GM21619 (cell line): ENCODE data around the gene BRINP3.
"Not testable (repeated sequence)": the region's sequence is repeated elsewhere in the genome, so short reads cannot be mapped to it uniquely, and the experiment has no call there.

Source experiments
- ATAC-seq: cut with Tn5 transposase; IDR thresholded peaks from one replicate; pipeline ENCODE4 v1.9.1; 2021; ENCODE audit not compliant: unreplicated experiment

BRINP3 gene

DNA sequence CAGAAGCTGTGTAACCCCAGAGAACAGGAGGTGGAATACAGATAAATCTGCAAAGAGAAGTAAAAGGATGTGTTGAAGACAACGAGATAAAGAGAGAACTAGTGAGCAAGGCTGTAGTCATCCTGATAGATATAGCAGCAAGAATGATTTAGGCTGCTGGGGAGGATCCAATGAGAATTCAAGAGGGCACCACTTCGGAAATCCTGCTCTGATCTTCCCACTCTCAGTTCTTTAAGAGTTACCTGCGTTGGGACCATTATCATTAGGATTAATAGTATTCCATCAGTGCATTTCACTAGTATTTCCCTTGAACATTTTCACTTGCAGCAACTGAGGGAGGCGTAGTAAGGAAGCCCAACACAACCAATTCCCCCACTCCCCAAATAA, at the start of gene BRINP3:
BRINP3 (minus strand) TSS at position 103 of the 387 bp plus-strand sequence.
- no peak for ATAC-seq

DNA sequence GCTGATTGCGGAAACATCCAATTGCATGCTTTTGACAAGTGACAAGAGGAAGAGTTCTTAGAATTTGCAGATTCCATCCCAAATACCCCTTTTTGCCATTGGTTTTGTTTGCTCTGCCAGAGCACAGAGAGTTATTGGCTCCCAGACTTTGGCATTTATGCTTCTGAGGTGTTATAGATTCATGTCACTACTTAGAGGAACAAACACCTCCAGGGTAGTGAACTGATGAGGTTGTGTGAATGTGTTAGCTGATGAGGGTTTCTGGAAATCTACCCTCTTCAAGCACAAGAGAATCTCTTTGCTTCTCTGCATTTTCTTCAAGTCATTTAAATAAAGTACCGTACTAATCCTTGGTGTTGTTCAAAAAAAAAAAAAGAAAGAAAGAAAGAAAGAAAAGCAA, 33.9 kb upstream of the BRINP3 start:
- no peak for ATAC-seq

GRCh38 chr1:190507357-190507756, 29.7 kb upstream of the BRINP3 start:
- no peak for ATAC-seq

DNA sequence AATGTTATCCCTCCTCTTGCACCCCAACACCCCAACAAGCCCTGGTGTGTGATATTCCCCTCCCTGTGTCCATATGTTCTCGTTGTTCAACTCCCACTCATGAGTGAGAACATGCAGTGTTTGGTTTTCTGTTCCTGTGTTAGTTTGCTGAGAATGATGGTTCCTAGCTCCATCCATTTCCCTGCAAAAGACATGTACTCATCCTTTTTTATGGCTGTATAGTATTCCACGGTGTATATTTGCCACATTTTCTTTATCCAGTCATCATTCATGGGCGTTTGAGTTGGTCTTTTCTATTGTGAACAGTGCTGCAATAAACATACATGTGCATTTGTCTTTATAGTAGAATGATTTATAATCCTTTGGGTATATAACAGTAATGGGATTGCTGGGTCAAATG, 26.9 kb upstream of the BRINP3 start:
- ATAC-seq: not testable (repeated sequence)

- no peak for ATAC-seq
These were observed 19.9 kb upstream of the BRINP3 start for GRCh38 chr1:190497565-190497964.

DNA sequence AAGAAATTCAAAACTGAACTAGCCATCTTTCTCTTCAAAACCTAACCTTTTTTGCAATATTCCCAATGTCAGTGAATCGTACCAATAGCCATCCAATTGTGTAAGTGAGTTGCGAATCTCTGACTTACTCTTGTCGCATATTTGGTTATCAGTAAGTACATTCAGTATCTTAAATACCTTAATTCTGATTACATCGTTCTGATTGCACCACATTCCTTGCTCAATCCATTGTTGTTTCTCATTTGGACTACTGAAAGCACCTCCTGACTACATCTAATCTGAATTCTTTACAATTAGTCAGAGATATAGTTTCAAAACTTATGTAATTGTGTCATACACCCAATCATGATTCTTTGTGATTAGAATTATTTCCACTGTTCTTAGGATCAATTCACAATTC, 16.8 kb upstream of the BRINP3 start:
- no peak for ATAC-seq

- ATAC-seq: no peak
These were observed 13.7 kb upstream of the BRINP3 start for GRCh38 chr1:190491404-190491803.

DNA sequence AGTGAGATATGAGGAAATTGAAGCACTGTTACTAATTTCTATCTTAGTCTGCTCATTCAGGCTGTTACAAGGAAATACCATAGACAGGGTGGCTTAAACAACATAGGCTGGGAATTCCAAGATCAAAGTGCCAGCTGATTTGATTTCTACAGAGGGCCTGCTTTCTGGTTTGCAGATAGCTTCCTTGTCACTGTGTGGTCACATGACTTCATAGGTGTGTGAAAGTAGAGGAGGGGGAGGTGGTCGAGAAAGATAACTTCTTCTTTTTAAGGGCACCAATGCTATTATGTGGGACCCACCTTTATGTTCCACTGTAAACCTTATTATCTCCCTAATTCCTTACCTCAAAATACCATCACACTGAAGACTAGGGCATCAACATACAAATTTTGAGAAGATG, 6.4 kb upstream of the BRINP3 start:
- ATAC-seq: no peak

- no peak for ATAC-seq
These were observed 2.6 kb upstream of the BRINP3 start for GRCh38 chr1:190480231-190480630.

DNA sequence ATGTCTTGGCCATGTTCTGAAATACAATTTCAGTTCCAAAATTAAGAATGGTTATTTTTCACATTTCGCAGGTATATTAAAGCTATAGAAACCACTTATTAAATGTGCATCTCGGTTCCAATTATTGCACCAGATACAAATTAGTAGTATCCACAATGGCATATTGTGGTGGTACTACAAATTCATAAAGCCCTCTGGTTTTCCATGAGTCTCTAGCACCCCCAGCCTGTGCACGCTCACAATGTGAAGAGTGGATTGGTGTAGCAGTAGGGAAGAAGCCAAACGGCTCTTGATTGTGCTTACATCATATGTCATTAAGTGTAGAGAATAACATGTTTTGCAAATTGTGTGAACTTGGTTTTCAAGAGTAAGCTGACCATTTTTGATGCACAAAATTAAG, 1.9 kb upstream of the BRINP3 start:
- no peak for ATAC-seq

DNA sequence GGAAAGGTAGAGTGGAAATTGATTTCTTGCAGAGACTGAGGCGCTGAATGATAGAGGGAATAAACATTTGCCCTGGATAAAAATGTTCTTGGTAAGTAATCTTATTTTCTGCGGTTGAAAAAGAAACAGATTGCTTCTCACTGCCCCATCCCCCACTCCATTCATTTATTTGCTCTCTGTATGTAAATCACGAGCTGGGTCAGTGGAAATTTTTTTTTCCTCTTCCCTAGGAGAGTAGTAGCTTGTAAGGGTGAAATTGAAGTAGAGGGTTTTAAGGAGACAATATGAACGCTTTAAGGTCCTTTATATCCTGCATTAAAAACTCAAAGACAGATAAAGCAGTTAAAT, 1.4 kb upstream of the BRINP3 start:
- no peak for ATAC-seq

- ATAC-seq: no peak
These were observed 735 bp upstream of the BRINP3 start for GRCh38 chr1:190478149-190479049.

GRCh38 chr1:190476806-190477205, 858 bp downstream of the BRINP3 start:
- ATAC-seq: no peak

DNA sequence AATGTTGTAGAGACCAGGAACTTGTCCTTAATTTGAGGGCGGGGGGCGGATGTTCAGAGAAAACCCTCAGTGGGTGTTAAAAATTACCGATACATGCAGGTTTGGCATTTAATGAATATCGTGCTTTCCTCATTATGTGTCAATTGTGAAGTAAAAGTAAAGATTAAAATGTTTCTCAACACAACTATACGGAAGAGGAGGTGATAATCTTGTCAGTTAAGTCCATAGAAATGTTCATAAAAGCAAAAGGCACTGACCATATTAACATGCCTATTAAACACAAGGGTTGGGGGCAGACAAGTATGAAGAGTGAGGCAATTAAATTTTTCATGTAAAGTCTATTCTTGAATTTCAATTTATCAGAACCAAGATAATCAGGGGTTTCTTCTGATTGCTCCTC, 1.3 kb downstream of the BRINP3 start:
- no peak for ATAC-seq

DNA sequence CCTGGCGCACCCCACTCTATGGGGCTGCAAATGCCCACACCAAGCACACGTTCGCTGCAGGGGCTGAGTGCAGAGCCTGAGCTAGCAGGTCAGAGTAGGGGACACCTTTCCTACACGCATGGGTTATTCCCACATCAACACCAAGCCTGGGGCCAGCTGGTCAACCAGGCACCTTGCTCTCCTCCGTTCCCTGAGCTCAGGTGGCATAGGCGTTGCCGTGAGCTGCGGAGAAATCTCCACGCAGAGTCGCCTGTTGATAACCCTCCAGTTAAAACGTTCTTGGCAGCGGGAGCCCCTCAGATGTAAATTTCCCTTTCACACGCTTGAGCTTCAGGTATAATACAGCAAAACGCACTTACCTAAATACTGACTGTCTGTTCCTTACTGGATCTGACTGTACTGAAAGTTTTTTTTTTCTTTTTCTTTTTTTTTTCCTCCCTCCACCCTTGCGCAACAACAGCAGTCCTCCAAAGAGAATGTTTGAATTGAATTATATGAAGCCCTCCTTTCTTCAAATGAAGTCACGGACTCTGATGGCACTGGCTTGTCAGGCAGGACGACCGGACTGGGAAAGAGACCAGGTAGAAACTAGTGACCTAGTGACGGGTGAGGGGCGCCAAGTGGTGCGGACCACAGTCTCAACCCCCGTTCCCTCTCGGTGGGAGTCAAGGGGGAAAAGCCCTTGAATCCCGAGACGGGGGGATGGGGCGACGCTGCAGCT, 2.1 kb downstream of the BRINP3 start:
- ATAC-seq: no peak

DNA sequence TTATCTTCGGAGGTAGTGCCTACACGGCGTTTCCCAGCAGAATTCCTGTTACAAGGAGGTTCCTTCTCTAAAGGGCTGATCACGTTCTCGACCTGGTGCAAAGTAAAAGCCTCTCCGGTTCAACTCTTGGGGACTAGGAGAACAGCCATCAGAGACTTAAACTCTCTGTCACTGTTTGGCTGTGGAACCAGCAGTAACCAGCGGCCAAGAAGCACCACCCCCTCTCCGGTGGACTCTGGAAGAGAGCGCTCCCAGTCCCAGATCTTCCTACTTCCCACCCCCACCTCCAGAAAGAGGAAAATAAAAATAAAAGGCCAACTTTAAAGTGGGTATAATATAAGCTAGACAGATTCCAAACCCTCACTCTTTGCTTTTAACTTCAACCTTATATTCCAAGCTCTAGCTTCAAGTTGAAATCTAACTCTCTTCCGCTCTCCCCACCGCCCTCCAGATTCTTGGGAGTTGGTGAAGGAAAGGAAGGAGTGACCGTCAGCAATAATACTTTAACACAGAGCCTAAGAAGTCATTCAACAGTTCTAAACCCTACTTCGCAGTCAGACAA, 2.9 kb downstream of the BRINP3 start:
- ATAC-seq: no peak

GRCh38 chr1:190474010-190474409, 3.7 kb downstream of the BRINP3 start:
- no peak for ATAC-seq

DNA sequence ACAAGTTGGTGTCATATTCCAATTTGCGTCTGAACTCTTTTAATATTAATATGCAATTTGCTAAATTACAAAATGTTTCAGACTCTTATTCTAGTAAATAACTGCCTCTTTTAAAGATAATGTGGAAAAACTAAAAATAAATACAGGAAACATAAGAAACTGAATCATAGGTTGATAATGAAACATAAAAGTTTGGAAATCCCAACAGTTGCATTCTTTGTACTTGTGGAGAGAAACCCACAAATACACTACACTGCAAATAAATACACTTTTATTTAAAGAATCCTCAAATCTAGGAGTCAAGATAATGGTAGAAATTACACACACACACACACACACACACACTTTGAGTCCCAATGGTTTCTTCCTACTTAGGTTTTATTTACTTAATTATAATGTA, 5.2 kb downstream of the BRINP3 start:
- ATAC-seq: no peak

- no peak for ATAC-seq
These were observed 5.6 kb downstream of the BRINP3 start for GRCh38 chr1:190472042-190472441.

DNA sequence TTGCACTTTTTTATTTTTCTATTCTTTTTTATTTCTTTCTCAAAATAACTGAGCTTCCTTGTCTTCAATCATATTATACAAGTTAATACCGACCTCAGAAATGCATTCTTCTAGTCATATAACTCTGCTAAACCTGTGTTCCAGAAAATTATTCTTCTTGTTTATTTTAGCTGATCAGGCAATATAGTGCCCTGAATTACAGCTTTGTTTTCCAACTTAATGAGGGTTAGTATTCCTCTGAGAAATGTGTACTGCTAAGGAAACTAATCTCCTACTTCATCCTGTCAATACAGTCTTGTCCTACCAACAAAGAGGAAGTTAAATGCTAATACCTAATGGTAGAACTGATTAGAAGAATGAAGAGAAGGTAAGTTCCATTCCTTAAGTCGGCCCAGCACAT, 13.0 kb downstream of the BRINP3 start:
- no peak for ATAC-seq

- ATAC-seq: no peak
These were observed 21.5 kb downstream of the BRINP3 start for GRCh38 chr1:190456129-190456528.

- no peak for ATAC-seq
These were observed 22.0 kb downstream of the BRINP3 start for GRCh38 chr1:190455631-190456030.
